HG03196 (cell line): ENCODE results near the gene MOV10L1.

Source experiments
- ATAC-seq: cut with Tn5 transposase; IDR thresholded peaks from one replicate; pipeline ENCODE4 v1.9.1; 2021; ENCODE audit not compliant: unreplicated experiment

MOV10L1 gene

GRCh38 chr22:50089682-50090411 lies at the start of gene MOV10L1:
MOV10L1 (plus strand) TSS chr22:50090006; CDS start chr22:50090089, 83 bp downstream.
- no peak for ATAC-seq

GRCh38 chr22:50040717-50041116 lies 49.1 kb upstream of the MOV10L1 start:
- no peak for ATAC-seq

DNA sequence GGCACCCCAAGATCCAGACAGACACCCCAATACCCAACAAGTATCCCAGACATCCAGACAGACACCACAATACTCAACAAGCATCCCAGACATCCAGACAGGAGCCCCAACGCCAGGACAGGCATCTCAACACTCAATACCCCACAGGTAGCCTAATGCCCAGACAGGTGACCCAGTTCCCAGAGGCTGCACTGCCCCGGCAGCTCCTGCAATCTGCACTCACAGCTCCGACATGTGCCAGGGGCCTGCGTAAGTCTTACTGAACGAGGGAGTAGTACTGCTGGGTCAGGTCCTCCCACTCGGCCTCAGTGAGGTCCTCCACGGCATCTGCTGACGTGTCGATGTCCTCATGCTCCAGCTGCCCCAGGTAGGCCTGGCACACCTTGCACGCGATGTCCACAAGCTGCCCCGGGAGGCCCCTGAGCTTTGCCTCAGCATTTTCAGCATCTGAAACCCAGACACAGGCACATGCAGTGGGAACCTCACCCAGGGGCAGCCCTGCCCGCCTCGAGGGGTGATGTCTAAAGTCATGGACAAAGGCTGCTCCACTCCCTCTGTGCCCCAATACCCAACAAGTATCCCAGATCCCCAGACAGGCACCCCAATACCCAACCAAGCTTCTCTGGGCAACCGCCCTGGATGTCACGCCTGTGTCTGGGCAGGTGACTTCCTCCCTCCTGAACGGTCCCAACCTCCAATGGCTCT lies 48.3 kb upstream of the MOV10L1 start:
- ATAC-seq: no peak

DNA sequence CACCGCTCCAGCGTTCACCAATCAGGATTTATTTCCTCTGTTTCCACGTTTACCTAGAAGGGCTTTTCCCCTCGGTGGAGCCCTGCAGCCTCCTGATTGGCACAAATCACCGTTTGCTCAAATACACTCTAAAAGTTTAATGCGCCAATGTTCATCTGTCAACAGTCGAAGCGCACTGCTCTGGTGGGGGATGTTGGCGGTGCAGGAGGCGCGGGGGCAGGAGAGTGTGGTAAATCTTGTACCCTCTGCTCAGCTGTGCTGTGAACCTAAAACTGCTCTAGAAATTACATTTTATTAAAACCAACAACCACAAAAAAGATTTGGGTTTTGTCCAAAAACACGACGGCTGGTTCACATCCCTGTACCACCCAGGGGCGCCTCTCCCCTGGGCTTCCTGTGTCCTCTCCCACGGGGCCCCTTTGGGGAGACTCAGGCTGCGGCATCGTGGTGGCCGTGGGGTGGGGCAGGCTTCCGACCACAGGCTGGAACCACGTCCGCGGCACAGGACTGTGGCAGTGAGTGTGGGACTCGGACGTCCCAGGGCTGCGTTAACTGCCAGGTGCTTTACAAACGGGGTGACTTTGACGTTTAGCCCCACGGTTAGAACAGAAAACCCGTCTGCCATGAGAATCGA lies 45.2 kb upstream of the MOV10L1 start:
- ATAC-seq: no peak

GRCh38 chr22:50045211-50046018 lies 44.4 kb upstream of the MOV10L1 start:
- no peak for ATAC-seq

DNA sequence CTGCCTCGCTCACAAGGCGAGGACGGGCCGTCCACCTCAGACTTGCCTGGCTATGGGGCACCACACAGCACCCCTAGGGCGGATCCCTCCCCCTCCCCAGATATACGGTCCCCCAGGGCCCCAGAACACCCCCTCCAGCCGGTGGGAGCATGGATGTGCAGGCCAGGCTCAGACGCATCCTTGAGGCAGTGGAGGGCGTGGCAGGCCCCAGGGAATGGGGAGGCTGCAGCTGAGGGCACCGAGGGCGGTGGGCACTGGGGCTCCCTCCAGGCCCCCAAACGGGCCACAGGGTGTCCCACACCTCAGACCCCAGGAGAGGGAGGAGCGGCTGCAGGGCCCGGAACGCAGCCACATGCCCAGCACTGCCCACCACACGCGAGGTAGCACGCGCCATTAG lies 43.8 kb upstream of the MOV10L1 start:
- ATAC-seq: no peak

- ATAC-seq: no peak
Measured at GRCh38 chr22:50046481-50047245, 43.1 kb upstream of the MOV10L1 start.

GRCh38 chr22:50047346-50047745 lies 42.5 kb upstream of the MOV10L1 start:
- no peak for ATAC-seq

DNA sequence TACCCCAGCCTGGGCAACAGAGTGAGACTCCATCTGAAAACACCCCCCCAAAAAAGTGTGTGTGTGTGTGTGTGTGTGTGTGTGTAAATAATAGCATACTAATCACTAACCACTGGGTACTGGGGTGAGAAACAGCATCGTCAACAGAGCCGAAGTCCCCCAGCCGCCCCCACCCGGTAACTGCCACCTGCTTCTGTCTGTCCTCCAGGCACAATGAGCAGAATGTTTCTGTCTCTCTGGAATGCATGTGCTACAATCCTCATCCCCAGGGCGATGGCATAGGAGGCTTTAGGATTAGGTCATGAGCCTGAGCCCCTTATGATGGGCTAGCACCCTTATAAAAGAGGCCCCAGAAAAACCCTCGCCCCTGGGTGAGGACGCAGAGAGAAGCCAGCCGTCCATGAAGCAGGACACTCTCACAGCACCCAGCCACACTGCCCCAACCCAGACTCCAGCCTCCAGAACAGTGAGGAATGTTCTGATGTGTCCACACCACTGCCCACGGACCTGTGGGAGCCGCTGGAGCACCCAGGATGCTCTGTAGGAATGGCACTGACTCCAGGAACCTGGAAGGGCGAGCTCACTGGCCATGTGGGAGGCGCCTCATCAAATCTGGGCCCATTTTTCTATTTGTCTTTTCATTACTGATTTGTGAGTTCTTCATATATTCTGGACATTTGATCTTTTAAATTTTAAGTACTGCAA lies 41.6 kb upstream of the MOV10L1 start:
- no peak for ATAC-seq

- no peak for ATAC-seq
Measured at GRCh38 chr22:50048836-50049235, 41.0 kb upstream of the MOV10L1 start.

DNA sequence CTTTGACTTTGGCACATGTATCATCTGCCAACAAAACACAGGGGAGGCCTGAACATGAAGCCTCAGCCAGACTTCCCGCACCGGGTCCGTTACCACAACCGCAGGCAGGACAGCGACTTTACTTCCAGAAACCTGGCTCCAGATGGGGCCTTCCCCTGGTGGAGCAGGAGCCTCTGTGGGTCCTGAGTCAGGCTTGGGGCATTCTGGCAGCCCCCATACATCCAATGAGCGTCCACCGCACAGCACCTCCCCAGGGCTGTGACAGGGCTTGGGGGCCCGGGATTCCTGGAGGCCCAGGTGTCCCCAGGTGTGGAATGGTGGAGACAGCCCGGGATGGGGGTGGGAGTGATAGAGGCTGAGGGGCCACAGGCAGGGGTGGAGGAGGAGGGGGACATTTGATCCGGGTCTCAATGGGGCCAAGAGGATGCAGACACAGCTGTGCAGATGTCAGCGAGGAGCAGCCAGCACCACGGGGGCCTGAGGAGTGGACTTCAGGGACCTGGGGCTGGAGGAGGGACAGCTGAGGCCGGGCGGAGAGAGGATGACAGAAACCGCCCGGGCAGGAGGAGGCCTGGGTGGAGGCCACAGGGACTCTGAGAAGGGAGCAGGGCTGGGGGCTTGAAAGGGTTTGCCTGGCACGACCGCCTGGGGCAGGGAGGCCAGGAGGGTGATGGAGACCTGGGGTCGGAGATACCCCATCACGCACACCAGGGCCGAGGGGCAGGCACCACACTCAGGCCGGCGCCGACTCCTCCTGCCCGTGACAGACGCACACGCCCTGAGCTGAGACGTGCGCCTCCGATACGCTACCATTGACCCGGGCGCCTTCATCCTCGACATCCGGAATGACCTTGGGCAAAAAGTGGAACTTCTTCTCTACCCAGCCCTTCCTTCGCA lies 40.3 kb upstream of the MOV10L1 start:
- ATAC-seq: no peak

GRCh38 chr22:50051930-50052329 lies 37.9 kb upstream of the MOV10L1 start:
- ATAC-seq: no peak

DNA sequence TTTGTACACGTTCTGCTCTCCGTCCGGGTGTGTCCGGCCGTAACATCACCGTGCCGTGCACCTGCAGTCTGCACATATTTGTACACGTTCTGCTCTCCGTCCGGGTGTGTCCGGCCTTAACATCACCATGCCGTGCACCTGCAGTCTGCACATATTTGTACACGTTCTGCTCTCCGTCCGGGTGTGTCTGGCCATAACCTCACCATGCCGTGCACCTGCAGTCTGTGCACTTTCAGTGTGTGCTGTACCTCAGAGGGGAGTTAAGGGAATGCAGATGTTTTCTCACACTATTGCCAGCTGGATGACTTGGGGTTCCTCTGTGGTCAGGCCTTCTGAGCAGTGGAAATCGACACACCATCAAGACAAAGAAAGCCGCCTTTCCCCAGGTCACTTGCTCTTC lies 35.9 kb upstream of the MOV10L1 start:
- ATAC-seq: no peak

DNA sequence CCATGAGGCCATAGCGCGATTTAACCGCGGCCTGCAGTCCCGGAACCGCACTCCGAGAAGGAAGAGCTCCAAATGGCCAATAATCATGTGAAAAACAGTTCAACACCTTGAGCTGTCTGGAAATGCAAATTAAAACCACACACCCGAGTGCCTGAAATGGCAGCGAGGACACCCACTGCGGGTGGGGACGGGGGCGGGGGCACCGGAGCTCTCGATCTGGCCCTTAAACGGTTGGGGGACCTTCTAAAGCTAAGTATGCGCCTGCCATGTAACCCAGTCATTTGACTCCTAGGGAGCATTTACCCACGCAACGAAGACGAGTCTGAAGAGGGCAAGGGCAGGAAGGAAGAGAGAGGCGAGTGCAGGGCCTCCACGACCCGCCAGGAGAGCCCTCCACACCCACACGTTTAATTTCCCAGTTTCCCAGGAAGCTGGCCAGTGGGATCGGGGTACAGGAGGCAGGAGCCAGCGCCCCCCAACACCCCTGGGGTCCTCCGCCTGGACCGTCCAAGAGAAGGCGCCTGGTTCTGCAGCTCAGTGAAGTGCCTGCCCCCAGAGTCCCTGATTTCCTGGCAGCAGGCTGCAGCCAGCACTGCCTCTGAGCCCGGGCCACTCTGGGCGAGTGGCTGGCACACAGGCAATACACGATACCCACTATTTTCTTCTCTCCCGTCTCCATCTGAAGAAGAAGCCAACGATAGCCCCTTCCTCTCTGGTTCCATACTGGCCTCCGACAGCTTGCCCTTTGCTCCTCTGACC lies 33.4 kb upstream of the MOV10L1 start:
- ATAC-seq: no peak

- ATAC-seq: no peak
Measured at GRCh38 chr22:50057278-50058060, 32.3 kb upstream of the MOV10L1 start.

DNA sequence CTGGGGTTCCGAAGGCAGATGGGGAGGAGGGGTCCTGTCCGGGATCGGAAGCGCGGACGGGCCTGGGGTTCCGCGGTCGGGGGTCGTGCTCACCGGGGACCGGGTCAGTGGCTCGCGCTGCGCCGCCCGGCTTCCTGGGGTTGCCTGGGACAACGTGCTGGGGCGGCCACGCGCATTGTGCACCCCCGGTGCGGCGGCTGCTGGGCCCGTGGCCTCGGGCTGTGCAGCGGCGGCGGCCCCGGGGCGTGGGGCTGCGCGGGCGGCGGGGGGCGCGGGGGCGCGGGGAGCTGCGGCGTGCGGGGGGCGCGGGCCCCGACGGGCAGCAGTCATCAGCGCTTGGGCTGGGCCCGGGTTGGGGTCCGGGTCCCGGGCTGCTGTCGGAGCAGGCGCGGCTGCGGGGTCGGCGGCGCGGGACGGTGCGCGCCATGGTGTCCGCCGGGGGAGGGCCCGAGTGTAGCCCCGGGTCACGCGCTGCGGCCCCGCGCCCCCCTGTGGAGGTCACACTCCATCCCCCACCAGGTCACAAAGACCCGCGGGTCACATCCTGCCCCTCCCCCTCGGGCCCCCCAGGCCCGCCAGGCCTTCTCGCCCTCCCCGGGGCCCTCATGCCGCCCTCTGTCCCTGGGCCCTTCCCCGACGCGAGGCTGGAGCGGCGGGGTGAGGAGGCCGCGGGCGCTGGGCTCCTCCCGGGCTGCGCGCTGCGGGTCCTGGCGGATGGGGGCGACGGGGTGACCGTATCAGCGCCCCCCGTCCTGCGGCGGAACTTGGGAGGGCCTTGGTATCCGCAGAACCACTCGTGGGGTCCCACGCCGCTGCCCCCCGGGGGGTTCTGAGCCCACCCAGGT lies 31.5 kb upstream of the MOV10L1 start, which contains the start of gene TTLL8:
Gene TTLL8 (minus strand): TSS at position 238 of the 845 bp plus-strand sequence.
- ATAC-seq: no peak
